ENCODE measurements around the gene CLEC17A.
"Not testable (repeated sequence)": the region's sequence is repeated elsewhere in the genome, so short reads cannot be mapped to it uniquely, and the experiment has no call there.

CLEC17A gene

GRCh38 chr19:14577264-14577663 is 5.6 kb upstream of the CLEC17A start:
- DNase-seq (ENCODE audit: low read depth in 2 of 3, low spot score in 1 of 3), result no peak

GRCh38 chr19:14577885-14578427 is 4.9 kb upstream of the CLEC17A start:
- DNase-seq (ENCODE audit: low read depth in 2 of 3, low spot score in 1 of 3), result no peak

GRCh38 chr19:14580623-14581237 is 2.2 kb upstream of the CLEC17A start:
- DNase-seq (ENCODE audit: low read depth in 2 of 3, low spot score in 1 of 3), result peak; percentile 46 to 69 (median 63)

- not testable (repeated sequence) for DNase-seq (ENCODE audit: low read depth in 2 of 3, low spot score in 1 of 3)
Measured at GRCh38 chr19:14584372-14584771, 1.5 kb downstream of the CLEC17A start.

- DNase-seq (ENCODE audit: low read depth in 2 of 3, low spot score in 1 of 3), result peak; percentile 35 to 57 (median 49)
Measured at GRCh38 chr19:14585187-14585586, 2.3 kb downstream of the CLEC17A start.

GRCh38 chr19:14589433-14589832 is 6.5 kb downstream of the CLEC17A start:
- peak in 1 of 3 donors; percentile 33 for DNase-seq (ENCODE audit: low read depth in 2 of 3, low spot score in 1 of 3)

GRCh38 chr19:14595558-14595957 is 12.7 kb downstream of the CLEC17A start:
- no peak for DNase-seq (ENCODE audit: low read depth in 2 of 3, low spot score in 1 of 3)

GRCh38 chr19:14599548-14600147 is 16.8 kb downstream of the CLEC17A start:
- DNase-seq (ENCODE audit: low read depth in 2 of 3, low spot score in 1 of 3), result no peak

- no peak for DNase-seq (ENCODE audit: low read depth in 2 of 3, low spot score in 1 of 3)
Measured at GRCh38 chr19:14603990-14604387, 21.1 kb downstream of the CLEC17A start.

GRCh38 chr19:14606627-14607026 is 23.7 kb downstream of the CLEC17A start:
- DNase-seq (ENCODE audit: low read depth in 2 of 3, low spot score in 1 of 3), result no peak

- no peak for DNase-seq (ENCODE audit: low read depth in 2 of 3, low spot score in 1 of 3)
Measured at GRCh38 chr19:14611051-14611450, 28.2 kb downstream of the CLEC17A start.

- not testable (repeated sequence) for DNase-seq (ENCODE audit: low read depth in 2 of 3, low spot score in 1 of 3)
Measured at GRCh38 chr19:14612242-14612641, 29.4 kb downstream of the CLEC17A start.

GRCh38 chr19:14612657-14613056 is 29.8 kb downstream of the CLEC17A start:
- no peak for DNase-seq (ENCODE audit: low read depth in 2 of 3, low spot score in 1 of 3)

- not testable (repeated sequence) for DNase-seq (ENCODE audit: low read depth in 2 of 3, low spot score in 1 of 3)
Measured at GRCh38 chr19:14613399-14614098, 30.7 kb downstream of the CLEC17A start.

- no peak for DNase-seq (ENCODE audit: low read depth in 2 of 3, low spot score in 1 of 3)
Measured at GRCh38 chr19:14614099-14614412, 31.2 kb downstream of the CLEC17A start.

GRCh38 chr19:14615623-14616022 is 32.7 kb downstream of the CLEC17A start:
- no peak for DNase-seq (ENCODE audit: low read depth in 2 of 3, low spot score in 1 of 3)

- DNase-seq (ENCODE audit: low read depth in 2 of 3, low spot score in 1 of 3), result no peak
Measured at GRCh38 chr19:14616407-14616806, 33.5 kb downstream of the CLEC17A start.

GRCh38 chr19:14619404-14619803 is 36.5 kb downstream of the CLEC17A start:
- DNase-seq (ENCODE audit: low read depth in 2 of 3, low spot score in 1 of 3), result no peak

GRCh38 chr19:14624491-14624890 is 41.6 kb downstream of the CLEC17A start:
- DNase-seq (ENCODE audit: low read depth in 2 of 3, low spot score in 1 of 3), result not testable (repeated sequence)

GRCh38 chr19:14629557-14629956 is 46.7 kb downstream of the CLEC17A start:
- no peak for DNase-seq (ENCODE audit: low read depth in 2 of 3, low spot score in 1 of 3)

- peak in 1 of 3 donors; percentile 15 for DNase-seq (ENCODE audit: low read depth in 2 of 3, low spot score in 1 of 3)
Measured at GRCh38 chr19:14632286-14632685, 49.4 kb downstream of the CLEC17A start.

All from stimulated activated CD4-positive, alpha-beta T cell treated with anti-CD3 and anti-CD28 coated beads, Interleukin-12 subunit alpha, Interleukin-12 subunit beta, amount 100 ng/mL, for 48 hours (primary cell).